ENCODE measurements around the gene CFAP20DC.
"Not testable (repeated sequence)": the region's sequence is repeated elsewhere in the genome, so short reads cannot be mapped to it uniquely, and the experiment has no call there.

The CFAP20DC gene

DNA sequence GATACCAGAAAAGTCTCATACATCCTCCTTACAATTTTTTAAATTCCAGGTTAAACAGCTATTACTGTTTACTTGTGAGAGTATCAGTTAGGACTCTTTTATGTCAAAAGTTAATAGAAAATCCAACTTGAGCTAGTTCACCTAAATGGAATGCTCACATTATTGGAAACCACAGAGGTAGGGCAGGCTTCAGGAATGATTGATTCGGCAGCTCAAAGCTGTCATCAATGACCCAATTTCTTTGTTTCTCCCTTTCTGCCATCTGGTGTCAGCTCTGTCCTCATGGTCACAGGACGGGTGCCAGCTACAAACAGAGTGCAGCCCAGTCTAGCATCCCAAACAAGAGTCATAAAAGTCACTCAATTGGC, 32.2 kb downstream of the CFAP20DC start:
- no peak for DNase-seq (ENCODE audit: low read depth)

GRCh38 chr3:59016930-59017616, 32.8 kb downstream of the CFAP20DC start:
- no peak for DNase-seq (ENCODE audit: low read depth)

- DNase-seq (ENCODE audit: low read depth), result no peak
Measured at GRCh38 chr3:59013611-59014010, 36.2 kb downstream of the CFAP20DC start.

DNA sequence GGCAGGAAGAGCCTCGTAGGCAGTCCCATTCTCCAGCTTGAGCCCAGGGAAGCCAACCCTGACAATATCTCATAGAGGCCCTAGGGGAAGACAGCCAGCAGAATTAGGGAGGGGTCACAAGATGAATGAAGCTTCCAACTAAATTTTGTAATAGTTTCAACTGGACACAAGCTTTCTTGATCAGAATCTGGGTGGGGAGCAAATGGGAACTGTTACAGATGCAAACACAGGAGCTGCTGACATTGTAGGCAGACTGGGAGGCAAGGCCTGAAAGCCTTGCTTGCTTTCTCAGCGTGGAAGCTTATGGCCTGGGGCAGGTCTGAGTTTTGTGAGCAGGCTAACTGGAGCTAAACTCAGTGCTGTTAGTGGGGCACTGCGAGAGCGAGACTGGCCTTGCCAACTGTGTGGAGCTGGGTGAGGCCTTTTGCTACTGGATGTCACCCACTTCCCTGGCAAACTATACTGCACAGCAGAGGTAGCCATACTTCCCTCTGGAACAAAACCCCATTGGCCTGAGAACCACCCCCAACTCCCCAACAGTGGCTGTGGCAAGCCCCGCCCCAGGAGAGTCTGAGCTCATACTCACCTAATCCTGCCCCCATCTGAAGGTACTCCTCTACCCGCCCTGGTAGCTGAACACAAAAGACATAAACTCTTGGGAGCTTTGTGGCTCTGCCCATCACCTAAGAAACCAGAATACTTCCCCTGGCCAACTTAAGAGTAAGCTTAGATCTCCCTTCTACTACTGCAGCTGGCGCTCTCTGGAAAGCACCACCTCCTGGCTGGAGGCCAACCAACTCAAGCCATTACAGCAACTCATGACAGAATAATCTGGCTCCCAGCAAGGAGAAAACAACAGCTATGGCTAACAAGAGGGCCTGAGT, 42.9 kb downstream of the CFAP20DC start:
- peak; percentile 68 for DNase-seq (ENCODE audit: low read depth)

DNA sequence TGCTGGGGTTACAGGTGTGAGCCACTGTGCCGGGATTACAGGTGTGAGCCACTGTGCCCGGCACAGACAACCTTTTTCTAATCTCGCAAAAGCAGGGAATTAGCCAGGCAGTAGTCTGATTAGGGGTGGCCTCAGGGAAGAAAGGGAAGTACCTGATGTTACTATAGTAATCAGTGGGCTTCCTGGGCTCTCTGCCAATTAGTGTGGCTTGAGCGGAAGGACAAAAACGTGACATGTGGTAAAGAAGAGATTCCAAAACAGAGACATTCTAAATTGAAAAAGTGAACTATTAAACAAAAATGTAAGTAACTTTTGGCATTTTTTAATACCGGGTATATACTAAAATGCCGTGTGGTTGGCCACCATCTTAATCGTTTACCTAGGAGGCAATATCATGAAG, 48.1 kb downstream of the CFAP20DC start:
- DNase-seq (ENCODE audit: low read depth), result no peak

DNA sequence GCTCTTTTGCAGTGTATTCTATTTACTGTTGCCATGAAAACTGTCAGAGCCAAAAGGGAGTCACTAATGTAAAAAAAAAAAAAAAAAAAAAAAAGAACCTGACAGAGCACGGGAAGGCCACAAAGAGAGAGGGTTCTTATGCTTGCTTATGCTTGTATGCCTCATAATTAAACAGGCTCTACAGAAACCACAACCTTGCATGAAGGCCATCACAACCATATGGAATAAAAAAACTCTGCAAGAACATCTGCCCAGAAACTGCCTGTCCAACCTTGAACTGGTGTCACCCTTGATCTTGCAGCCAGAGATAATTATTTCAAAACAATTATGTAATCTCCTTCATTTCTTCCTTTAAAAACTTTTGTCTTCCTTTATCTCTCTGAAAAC, 50.1 kb downstream of the CFAP20DC start:
- DNase-seq (ENCODE audit: low read depth), result no peak

DNA sequence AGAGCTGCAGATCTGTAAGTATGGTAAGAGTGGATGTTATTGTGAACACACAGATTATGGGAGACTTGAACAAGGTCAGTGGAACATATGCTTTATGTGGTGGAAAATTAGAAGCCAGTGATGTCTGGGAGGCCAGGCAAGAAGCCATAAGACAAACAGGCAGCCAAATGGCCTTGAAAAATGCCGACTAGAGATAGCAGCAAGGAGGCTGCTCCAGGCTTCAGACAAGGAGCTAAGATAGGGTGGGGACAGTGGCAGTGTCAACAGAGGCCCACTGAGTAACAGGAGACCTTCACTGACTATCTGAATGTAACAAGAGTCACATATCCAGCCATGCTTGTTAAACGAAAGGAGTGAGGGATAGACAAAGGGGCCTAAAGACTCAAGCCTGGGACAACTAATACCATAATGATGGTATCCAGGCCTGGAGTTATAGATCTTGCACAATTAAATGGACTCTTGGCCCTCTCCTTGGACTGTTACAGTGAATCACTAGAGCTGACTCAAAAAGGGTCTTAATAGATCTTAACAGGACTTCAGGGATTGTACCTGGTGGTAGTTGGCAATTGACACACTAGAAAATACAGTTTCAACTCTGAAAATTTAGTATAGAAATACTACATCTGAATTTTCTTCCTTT, 50.6 kb downstream of the CFAP20DC start:
- DNase-seq (ENCODE audit: low read depth), result peak; percentile 34

GRCh38 chr3:58998476-58999117, 51.2 kb downstream of the CFAP20DC start:
- peak; percentile 97 for DNase-seq (ENCODE audit: low read depth)

DNA sequence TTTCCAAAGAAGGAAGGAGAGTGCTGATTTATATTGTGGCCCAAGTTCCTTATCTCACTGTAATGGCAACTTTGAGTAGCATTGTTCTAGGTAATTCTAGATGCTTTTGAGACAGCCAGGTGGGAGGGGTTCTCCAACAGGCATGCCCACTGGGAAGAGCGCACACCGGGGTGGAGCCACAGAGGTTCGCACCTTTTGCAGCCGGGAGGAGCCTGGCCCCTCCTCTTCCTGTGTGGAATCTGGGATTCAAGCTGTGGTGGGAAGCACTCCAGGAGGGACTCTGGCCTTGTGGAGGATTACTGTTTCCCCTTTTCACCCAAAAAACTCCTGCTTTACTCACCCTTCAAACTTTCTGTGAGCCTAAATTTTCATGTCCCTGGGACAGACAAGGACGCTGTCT, 53.1 kb downstream of the CFAP20DC start:
- no peak for DNase-seq (ENCODE audit: low read depth)

DNA sequence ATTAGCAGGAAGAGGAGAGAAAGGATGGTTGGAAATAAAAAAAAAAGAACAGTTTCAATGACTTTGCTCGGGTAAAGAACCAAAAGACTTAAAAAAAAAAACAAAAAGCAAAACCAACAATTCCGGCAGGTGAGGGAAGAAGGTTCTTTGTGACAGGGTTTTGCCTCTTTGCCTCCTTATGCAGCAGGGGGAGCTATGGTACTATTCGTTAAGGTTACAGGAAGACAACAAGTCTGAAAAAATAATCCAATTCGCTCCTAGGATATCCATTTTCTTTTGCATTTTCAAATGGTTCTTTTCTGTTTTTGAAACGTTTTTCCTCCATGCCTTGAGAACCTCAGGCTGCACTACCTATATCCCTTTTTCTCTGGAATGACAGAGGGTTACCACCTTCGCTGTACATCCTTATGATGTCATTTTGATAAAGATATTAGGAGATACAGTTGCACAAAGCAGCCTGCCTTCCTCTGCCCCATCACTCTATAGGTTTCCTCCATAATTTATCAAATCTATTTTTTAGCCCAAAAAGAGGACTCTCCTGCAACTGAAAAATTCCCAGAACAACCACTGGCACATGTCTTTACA, 55.0 kb downstream of the CFAP20DC start:
- peak; percentile 78 for DNase-seq (ENCODE audit: low read depth)

DNA sequence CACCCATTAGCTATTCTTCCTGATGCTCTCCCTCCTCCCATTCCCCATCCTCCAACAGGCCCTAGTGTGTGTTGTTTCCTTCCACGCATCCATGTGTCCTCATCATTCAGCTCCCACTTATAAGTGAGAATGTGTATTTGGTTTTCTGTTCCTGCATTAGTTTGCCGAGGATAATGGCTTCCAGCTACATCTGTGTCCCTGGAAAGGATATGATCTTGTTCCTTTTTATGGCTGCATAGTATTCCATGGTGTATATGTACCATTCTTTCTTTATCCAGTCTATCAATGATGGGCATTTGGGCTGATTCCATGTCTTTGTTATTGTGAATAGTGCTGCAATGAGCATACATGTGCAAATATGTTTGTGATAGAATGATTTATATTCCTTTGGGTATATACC, 56.3 kb downstream of the CFAP20DC start:
- DNase-seq (ENCODE audit: low read depth), result no peak

DNA sequence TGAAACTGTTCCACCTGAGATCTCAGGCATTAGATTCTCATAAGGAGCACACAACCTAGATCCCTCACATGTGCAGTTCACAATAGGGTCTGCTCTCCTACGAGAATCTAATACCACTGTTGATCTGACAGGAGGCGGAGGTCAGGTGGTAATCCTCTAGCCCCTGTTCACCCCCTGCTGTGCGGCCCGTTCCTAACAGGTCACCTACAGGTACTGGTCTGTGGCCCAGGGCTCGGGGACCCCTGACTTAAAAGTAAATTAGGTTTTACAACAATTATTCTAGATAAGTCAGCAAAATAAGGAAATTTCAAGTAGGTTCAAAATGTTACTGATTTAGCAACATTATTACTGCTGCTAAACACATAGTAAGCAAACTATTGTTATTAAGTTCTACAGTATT, 58.2 kb downstream of the CFAP20DC start:
- no peak for DNase-seq (ENCODE audit: low read depth)

- DNase-seq (ENCODE audit: low read depth), result peak; percentile 9
Measured at GRCh38 chr3:58991026-58991425, 58.8 kb downstream of the CFAP20DC start.

DNA sequence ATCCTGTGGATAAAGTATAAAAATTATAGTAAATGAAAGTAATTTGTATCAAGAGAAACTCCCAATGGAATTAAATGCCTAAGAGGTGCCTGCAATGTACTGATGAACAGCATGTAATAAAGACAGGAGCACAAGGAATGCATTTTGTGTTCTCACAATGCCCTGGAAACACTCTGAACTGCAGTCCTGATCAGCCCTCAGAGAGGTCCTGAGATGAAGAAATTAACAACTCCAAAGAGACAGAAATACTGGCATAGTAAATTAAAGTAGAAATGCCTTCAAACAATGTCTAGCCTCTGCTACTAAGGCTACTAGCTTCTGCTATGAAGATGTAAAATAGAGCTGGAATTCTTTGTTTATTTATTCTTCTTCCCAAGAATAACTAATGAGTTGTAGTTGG, 59.9 kb downstream of the CFAP20DC start:
- DNase-seq (ENCODE audit: low read depth), result peak; percentile 5

GRCh38 chr3:58989163-58989562, 60.7 kb downstream of the CFAP20DC start:
- DNase-seq (ENCODE audit: low read depth), result peak; percentile 76

- DNase-seq (ENCODE audit: low read depth), result no peak
Measured at GRCh38 chr3:58988041-58988440, 61.8 kb downstream of the CFAP20DC start.

- DNase-seq (ENCODE audit: low read depth), result no peak
Measured at GRCh38 chr3:58986654-58987053, 63.2 kb downstream of the CFAP20DC start.

- no peak for DNase-seq (ENCODE audit: low read depth)
Measured at GRCh38 chr3:58979840-58980239, 70.0 kb downstream of the CFAP20DC start.

GRCh38 chr3:58973796-58974195, 76.0 kb downstream of the CFAP20DC start:
- DNase-seq (ENCODE audit: low read depth), result peak; percentile 84

GRCh38 chr3:58967866-58968265, 82.0 kb downstream of the CFAP20DC start:
- not testable (repeated sequence) for DNase-seq (ENCODE audit: low read depth)

DNA sequence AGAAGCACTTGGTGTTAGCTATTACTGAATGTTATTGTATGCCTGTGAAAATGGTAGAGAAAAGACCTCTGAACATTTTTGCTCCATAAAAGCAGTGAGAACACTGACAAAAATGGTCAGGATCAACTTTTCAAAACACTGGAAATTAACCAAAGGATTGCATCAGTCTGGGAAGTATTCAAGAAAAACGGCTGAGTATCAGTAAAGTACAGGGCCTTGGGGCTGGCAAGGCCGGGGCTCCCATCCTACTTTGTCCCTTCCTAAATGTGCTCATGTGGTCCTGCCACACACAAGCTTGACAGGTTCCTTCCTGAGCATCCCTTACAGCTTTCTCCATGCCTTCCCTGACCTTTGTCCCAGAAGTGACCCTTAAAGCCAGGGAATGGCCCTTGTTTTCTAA, 84.0 kb downstream of the CFAP20DC start:
- peak; percentile 55 for DNase-seq (ENCODE audit: low read depth)

DNA sequence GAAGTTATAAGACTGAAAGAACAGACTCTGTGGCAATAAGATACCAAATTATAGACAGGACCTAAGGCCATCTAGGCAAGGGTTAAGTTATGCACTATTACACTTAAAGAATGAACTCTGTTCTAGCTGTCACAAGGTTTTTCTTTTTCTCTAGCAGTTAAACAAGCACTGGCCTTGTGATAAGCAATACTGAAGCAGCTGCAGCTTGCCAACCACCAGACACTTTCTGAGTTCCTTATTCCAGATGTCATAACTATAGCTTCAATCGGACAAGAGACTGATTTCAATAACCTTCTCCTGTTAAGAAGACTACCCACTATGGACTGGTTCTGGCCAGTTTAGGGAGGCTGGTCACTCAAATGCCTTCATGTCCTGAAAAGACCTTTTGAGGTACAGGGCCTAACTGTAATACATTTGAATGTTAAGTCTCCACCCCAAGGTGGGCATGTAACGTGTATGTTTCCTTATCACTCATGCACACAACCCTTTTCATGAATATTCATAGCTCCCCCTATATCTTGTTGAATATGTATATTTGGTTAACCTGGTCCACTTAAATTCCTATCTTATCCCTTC, 85.8 kb downstream of the CFAP20DC start:
- peak; percentile 18 for DNase-seq (ENCODE audit: low read depth)

Measured in iris pigment epithelial cell (primary cell).